Prostate gland (tissue), 2 donors: ENCODE measurements around the gene C14orf132.

ENCODE experiments used
- CTCF ChIP-seq, 4 experiments: fragments of 200-600 bp in 2 of 4; fragments of 450-650 bp in 2 of 4; sonication (generic) in 2 of 4; IDR thresholded peaks; 1 replicate in 3 of 4; 2 replicates in 1 of 4; pipeline ENCODE4 v1.5.1; 2016 to 2019; ENCODE audit warnings: antibody characterized with exemption in 4 of 4, mild to moderate bottlenecking in 2 of 4, moderate library complexity in 2 of 4
- POLR2A ChIP-seq: fragments of 450-650 bp; IDR thresholded peaks from one replicate; pipeline ENCODE4 v1.6.1; 2016; ENCODE audit warnings: antibody characterized with exemption, mild to moderate bottlenecking

- TF ChIP-seq POLR2A: no peak
- no peak for TF ChIP-seq CTCF (IDR thresholded peaks at IDR 0.05)
These were observed 3.2 kb downstream of the C14orf132 start for GRCh38 chr14:96042248-96042930.
